GM10847 (cell line): ENCODE results near the gene SYNJ1.

ENCODE experiments used
- POLR2A ChIP-seq: IDR thresholded peaks from 2 replicates; pipeline ENCODE4 v1.6.1; 2011; ENCODE audit not compliant: insufficient read length; ENCODE audit errors: extremely low read depth

Gene SYNJ1

GRCh38 chr21:32603131-32603530 is 124.7 kb downstream of the SYNJ1 start:
- TF ChIP-seq POLR2A, result no peak

- TF ChIP-seq POLR2A, result no peak
These were observed 125.7 kb downstream of the SYNJ1 start for GRCh38 chr21:32602099-32602498.

GRCh38 chr21:32599526-32599925 is 128.3 kb downstream of the SYNJ1 start:
- TF ChIP-seq POLR2A, result no peak

GRCh38 chr21:32599091-32599490 is 128.7 kb downstream of the SYNJ1 start:
- TF ChIP-seq POLR2A, result no peak

- no peak for TF ChIP-seq POLR2A
These were observed 130.6 kb downstream of the SYNJ1 start for GRCh38 chr21:32597205-32597604.

GRCh38 chr21:32595431-32595830 is 132.4 kb downstream of the SYNJ1 start:
- TF ChIP-seq POLR2A, result no peak

- TF ChIP-seq POLR2A, result no peak
These were observed 134.1 kb downstream of the SYNJ1 start for GRCh38 chr21:32593690-32594089.

GRCh38 chr21:32592929-32593502 is 134.8 kb downstream of the SYNJ1 start:
- no peak for TF ChIP-seq POLR2A

GRCh38 chr21:32590130-32590529 is 137.7 kb downstream of the SYNJ1 start:
- no peak for TF ChIP-seq POLR2A

GRCh38 chr21:32587651-32588050 is 140.2 kb downstream of the SYNJ1 start:
- no peak for TF ChIP-seq POLR2A

GRCh38 chr21:32587120-32587519 is 140.7 kb downstream of the SYNJ1 start:
- no peak for TF ChIP-seq POLR2A

GRCh38 chr21:32585970-32586369 is 141.8 kb downstream of the SYNJ1 start:
- TF ChIP-seq POLR2A, result no peak

GRCh38 chr21:32585042-32585710 is 142.6 kb downstream of the SYNJ1 start, which contains the start of gene TCP10L:
Gene TCP10L (minus strand): TSS chr21:32585523. CDS start chr21:32584304, 1,219 bp downstream.
- no peak for TF ChIP-seq POLR2A

- no peak for TF ChIP-seq POLR2A
These were observed 143.3 kb downstream of the SYNJ1 start for GRCh38 chr21:32584472-32584871.

GRCh38 chr21:32581732-32582131 is 146.1 kb downstream of the SYNJ1 start:
- no peak for TF ChIP-seq POLR2A

- TF ChIP-seq POLR2A, result no peak
These were observed 146.9 kb downstream of the SYNJ1 start for GRCh38 chr21:32580949-32581348.
